Common myeloid progenitor, CD34-positive (primary cell): ENCODE results near the gene MLIP.
A peak's percentile ranks its signal among the peaks of the same experiment; 100 is the strongest.

Experiments
- CTCF ChIA-PET: fragments of 350-600 bp; sonication (Branson Sonifier 250); formaldehyde crosslinking; loops from one replicate; lab custom pipeline; 2021; ENCODE audit warnings: antibody characterized with exemption; lab: Charles Lee
- POLR2A ChIA-PET: fragments of 350-600 bp; sonication (Branson Sonifier 250); formaldehyde crosslinking; loops from one replicate; lab custom pipeline; 2021; ENCODE audit warnings: antibody characterized with exemption; lab: Charles Lee
- DNase-seq, 3 donors: peaks; one replicate each; pipeline versions ENCODE4 v3.0.0 to v3.0.0-alpha.2; 2013
- H3K27ac ChIP-seq, 2 experiments: 1 replicate in 1 of 2; 2 replicates in 1 of 2; pipeline ENCODE4 v1.7.0; 2013; ENCODE audit warnings: inconsistent platforms in 2 of 2, low read length in 2 of 2, mild to moderate bottlenecking in 2 of 2, low read depth in 1 of 2, moderate library complexity in 1 of 2; ENCODE audit not compliant: severe bottlenecking in 2 of 2, insufficient read depth in 1 of 2, poor library complexity in 1 of 2
- H3K27me3 ChIP-seq, 5 experiments: replicated peaks in 2 of 5; 1 replicate in 3 of 5; 2 replicates in 2 of 5; pipeline versions ENCODE4 v1.6.1 to v1.7.0; 2013; ENCODE audit warnings: low read length in 4 of 5, mild to moderate bottlenecking in 2 of 5, moderate library complexity in 2 of 5, inconsistent platforms in 1 of 5; ENCODE audit not compliant: insufficient read depth in 5 of 5, control insufficient read depth in 4 of 5
- H3K36me3 ChIP-seq, 4 experiments: 1 replicate in 2 of 4; 2 replicates in 2 of 4; pipeline versions ENCODE4 v1.6.1 to v1.7.0; 2013; ENCODE audit warnings: low read length in 3 of 4, control low read depth in 1 of 4, mild to moderate bottlenecking in 1 of 4; ENCODE audit not compliant: control insufficient read depth in 4 of 4, insufficient read depth in 4 of 4
- H3K4me1 ChIP-seq, 4 experiments: 1 replicate in 3 of 4; 2 replicates in 1 of 4; pipeline versions ENCODE4 v1.6.1 to v1.7.1; 2013; ENCODE audit warnings: low read length in 3 of 4, mild to moderate bottlenecking in 3 of 4, control low read depth in 1 of 4, inconsistent platforms in 1 of 4, moderate library complexity in 1 of 4; ENCODE audit not compliant: control insufficient read depth in 4 of 4, insufficient read depth in 4 of 4; ENCODE audit errors: control extremely low read depth in 1 of 4
- H3K4me3 ChIP-seq, 7 experiments: 1 replicate in 4 of 7; 2 replicates in 3 of 7; pipeline versions ENCODE4 v1.5.1 to v1.7.0; 2013; ENCODE audit warnings: mild to moderate bottlenecking in 7 of 7, low read length in 6 of 7, moderate library complexity in 6 of 7, inconsistent platforms in 2 of 7, low read depth in 2 of 7, control low read depth in 1 of 7; ENCODE audit not compliant: insufficient read depth in 4 of 7, control insufficient read depth in 1 of 7; ENCODE audit errors: extremely low read depth in 1 of 7
- H3K9me3 ChIP-seq, 5 experiments: 1 replicate in 4 of 5; 2 replicates in 1 of 5; pipeline versions ENCODE4 v1.6.1 to v1.7.1; 2013; ENCODE audit warnings: low read length in 4 of 5, mild to moderate bottlenecking in 2 of 5, inconsistent platforms in 1 of 5, low read depth in 1 of 5, moderate library complexity in 1 of 5; ENCODE audit not compliant: control insufficient read depth in 4 of 5, insufficient read depth in 2 of 5; ENCODE audit errors: control extremely low read depth in 1 of 5
- WGBS: methylation state at CpG from one replicate; pipeline ENCODE4 v1.1.5; 2013; ENCODE audit not compliant: insufficient coverage; 5-methylcytosine and 5-hydroxymethylcytosine counted together

MLIP gene

DNA sequence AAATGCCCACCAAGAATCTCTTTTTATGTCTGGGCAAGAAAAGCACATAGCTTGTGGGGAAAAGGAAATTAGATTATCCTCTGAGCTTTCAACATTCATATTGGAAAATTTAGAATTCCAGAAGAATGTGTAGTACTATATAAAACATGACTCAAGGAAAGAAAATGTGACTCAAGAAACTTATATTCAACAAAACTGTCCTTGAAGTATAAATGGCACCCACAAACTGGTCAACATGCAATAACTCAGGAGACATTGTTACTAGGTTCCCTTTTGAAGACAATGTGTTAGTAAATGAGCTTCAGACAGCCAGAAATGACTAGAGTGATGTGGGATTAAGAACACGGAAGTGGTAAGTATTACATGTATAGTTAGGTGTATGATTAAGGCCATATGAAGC is 170.9 kb downstream of the MLIP start:
- POLR2A ChIA-PET, result no interaction called here
- Histone ChIP-seq H3K36me3 (no peaks in the 10 kb centered on the region), H3K27ac (no peak overlapping the region), H3K4me1 (no peaks in the 10 kb centered on the region), H3K9me3 (no peaks in the 10 kb centered on the region), H3K27me3 (no peaks in the 10 kb centered on the region), H3K4me3 (no peak overlapping the region)
- WGBS, result 100% methylated on average over 1 of the region's 1 CpG
- CTCF ChIA-PET, result interaction anchor here (0.7 kb wide), 1 partner anchor 9 kb away, joined by 3 read pairs; no protein-coding TSS in a partner anchor
- no peak for DNase-seq

DNA sequence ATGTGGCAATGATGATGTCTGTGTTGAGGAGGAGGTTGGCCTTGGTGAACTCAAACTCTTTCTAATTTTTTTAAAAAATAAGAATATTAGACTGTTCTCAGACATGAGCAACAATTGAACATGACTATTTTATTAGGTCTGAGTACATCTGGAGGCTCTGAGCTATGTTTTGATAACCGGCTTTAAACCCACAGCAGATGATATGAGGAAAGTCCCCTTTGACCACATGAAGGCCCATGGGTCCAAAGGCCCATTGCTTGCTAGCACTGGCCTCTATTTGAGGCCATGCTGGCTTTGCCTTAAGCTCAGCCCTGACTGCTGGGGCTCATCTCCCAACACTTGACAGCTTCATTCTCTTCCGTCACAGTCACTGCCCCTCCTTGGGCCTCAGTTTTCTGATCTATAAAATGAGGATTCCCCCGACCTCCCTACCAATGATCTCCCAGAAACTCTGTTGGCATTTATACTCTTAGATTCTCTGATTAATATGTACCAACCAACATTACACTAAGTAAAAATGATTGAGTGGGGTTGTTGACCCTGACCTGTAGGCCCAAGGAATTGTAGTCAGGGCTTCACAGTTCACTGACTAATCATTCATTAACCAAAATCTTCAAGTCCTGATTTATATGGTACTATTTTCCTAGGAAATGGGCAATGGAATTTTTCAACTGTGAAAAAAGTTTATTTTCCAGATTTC is 173.1 kb downstream of the MLIP start:
- POLR2A ChIA-PET, result no interaction called here

DNA sequence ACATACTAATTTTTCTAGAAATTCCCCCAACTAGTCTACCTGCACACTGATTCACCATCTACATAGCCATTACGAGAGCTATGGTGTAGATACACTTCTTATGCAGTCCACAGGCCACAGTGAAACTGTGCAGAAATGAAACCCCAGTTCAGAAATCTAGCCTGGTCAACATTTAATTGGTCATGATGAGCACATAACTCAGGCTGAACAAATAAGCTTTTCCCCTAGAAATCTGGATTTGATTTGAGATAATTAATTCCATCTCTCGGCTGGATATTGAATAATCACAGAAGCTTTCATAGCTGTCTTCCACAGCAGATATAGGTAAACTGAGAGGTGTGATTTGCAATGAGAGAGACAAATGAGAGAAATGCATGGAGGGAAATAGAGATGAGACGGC is 174.4 kb downstream of the MLIP start:
- POLR2A ChIA-PET, result interaction anchor here (0.6 kb wide), 1 partner anchor 20 kb away, joined by 3 read pairs; no protein-coding TSS in a partner anchor
- no peak for DNase-seq
- WGBS, result 100% methylated on average over 1 of the region's 3 CpGs

More for the DNA sequence above, 173.1 kb downstream of the MLIP start:
- CTCF ChIA-PET, result interaction anchor here (0.6 kb wide), 1 partner anchor 472 kb away, joined by 3 read pairs; no protein-coding TSS in a partner anchor
- WGBS, result 100% methylated on average over 2 of the region's 3 CpGs
- no peaks in the 10 kb centered on the region for H3K9me3 ChIP-seq
- no peaks in the 10 kb centered on the region for H3K4me1 ChIP-seq
- no peak for DNase-seq
- no peak overlapping the region for H3K27ac ChIP-seq
- H3K4me3 ChIP-seq, result no peak overlapping the region
- no peaks in the 10 kb centered on the region for H3K36me3 ChIP-seq
- no peaks in the 10 kb centered on the region for H3K27me3 ChIP-seq

DNA sequence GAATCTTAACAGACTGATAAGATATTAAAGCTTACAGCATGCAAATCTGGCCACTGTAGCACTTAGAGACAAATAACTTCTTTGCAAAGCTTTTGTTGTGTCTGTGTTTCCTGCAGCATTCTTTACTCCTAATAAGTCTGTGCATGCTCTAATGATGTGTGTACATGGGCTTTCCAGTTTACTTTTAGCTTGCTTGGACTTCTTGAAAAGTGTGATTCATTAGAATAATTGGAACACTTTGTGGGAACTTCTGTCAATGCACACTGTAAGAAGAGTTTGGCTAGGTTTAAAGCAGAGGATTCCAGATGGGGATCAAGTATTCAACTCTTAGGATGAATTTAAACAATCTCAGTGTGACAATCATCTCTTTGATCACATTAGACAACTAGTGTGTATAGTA is 174.9 kb downstream of the MLIP start:
- Histone ChIP-seq H3K9me3 (no peaks in the 10 kb centered on the region), H3K4me3 (no peak overlapping the region), H3K4me1 (no peaks in the 10 kb centered on the region), H3K36me3 (no peaks in the 10 kb centered on the region), H3K27me3 (no peaks in the 10 kb centered on the region), H3K27ac (no peak overlapping the region)
- DNase-seq, result no peak
- CTCF ChIA-PET, result no interaction called here
- POLR2A ChIA-PET, result no interaction called here

More for the DNA sequence above, 174.4 kb downstream of the MLIP start:
- Histone ChIP-seq H3K4me1 (no peaks in the 10 kb centered on the region), H3K27ac (no peak overlapping the region), H3K4me3 (no peak overlapping the region), H3K36me3 (no peaks in the 10 kb centered on the region), H3K27me3 (no peaks in the 10 kb centered on the region), H3K9me3 (no peaks in the 10 kb centered on the region)
- CTCF ChIA-PET, result no interaction called here

DNA sequence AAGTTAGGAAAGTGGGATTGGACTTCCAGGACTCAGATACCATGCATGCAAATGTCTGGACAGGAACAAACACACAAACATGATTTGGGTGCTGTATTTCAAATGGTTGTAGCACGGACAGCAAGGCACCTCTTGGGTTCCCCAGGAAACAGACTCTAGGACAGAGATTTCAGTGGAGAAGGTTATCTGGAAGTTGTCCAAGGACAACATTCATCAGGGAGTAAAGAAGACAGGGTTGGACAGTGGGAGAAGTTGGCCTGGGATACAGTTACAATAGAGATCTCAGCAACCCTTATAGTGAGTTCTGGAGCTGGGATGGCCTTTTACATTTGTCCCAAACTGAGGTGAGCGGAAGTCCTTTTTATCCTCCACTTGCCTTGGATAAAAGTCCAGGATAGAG is 177.2 kb downstream of the MLIP start:
- H3K4me1 ChIP-seq, result no peaks in the 10 kb centered on the region
- H3K4me3 ChIP-seq, result no peak overlapping the region
- 86% methylated on average over 1 of the region's 2 CpGs for WGBS
- H3K27me3 ChIP-seq, result no peaks in the 10 kb centered on the region
- no peak for DNase-seq
- no peaks in the 10 kb centered on the region for H3K36me3 ChIP-seq
- POLR2A ChIA-PET, result no interaction called here
- H3K27ac ChIP-seq, result no peak overlapping the region
- H3K9me3 ChIP-seq, result no peaks in the 10 kb centered on the region
- CTCF ChIA-PET, result no interaction called here

- Histone ChIP-seq H3K27ac (no peak overlapping the region), H3K9me3 (no peaks in the 10 kb centered on the region), H3K36me3 (no peaks in the 10 kb centered on the region), H3K27me3 (no peaks in the 10 kb centered on the region), H3K4me3 (no peak overlapping the region), H3K4me1 (no peaks in the 10 kb centered on the region)
- POLR2A ChIA-PET, result no interaction called here
- CTCF ChIA-PET, result no interaction called here
- DNase-seq, result no peak
- WGBS, result 80% methylated on average over 2 of the region's 4 CpGs
Measured at GRCh38 chr6:54289426-54289825, 178.2 kb downstream of the MLIP start.

DNA sequence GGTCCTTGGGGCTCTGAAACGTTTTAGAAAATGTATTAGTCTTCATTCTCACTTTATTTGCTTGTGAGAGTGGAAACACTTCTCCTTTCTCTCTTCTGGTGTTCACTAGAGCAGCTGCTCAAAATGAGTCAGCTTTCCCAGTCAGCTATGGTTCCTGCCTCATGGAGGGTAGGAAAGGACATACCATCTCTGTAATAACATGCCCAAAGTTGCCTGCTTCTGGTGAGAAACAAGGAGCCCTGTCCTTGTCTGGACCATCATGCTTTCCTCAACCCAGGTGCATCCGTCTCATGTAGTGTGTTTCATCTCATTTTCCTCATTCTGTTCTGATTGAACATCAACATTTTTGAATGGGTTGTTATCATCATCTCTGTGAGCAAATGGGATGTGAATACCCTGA is 179.9 kb downstream of the MLIP start:
- peak in 1 of 3 donors; percentile 21 for DNase-seq
- H3K9me3 ChIP-seq, result peaks cover 0 to 4% (median 0%) of the 10 kb centered on the region in 5 experiments
- no peaks in the 10 kb centered on the region for H3K27me3 ChIP-seq
- no peak overlapping the region for H3K4me3 ChIP-seq
- CTCF ChIA-PET, result no interaction called here
- H3K4me1 ChIP-seq, result no peaks in the 10 kb centered on the region
- no CpG with 5 or more reads among the region's 2 CpGs for WGBS
- H3K36me3 ChIP-seq, result no peaks in the 10 kb centered on the region
- no peak overlapping the region for H3K27ac ChIP-seq
- POLR2A ChIA-PET, result no interaction called here
